ENCODE measurements around the gene CYP4F22. TPM values are rescaled to one million over a fixed set of nuclear protein-coding genes. Genes with fewer than 3 reads are reported as not detected.

The CYP4F22 gene
- total and polyA plus RNA-seq, 10 of the 15 experiments (the other 5 are each of a cell fraction or from before 2014, with no cell fraction given), result not detected

DNA sequence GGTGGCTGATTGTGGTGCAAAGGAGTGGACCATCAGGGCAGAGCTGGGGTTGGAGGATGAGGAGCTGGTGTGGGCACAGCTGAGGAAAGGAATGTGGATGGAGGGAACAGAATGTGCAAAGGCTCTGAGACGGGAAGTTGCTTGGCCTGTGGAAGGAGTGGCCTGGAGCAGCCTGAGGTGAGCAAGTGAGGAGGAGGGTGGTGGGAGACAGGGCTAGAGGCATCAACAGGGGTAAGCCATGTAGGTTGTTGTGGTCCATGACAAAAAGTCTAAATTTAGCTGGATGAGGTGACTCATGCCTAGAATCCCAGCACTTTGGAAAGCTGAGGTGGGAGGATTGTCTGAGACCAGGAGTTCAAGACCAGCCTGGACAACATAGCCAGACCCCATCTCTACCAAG lies 9.5 kb downstream of the CYP4F22 start:
- ChIA-PET CTCF (interaction anchor here (0.6 kb wide), 1 partner anchor 275 kb away, joined by 3 read pairs; no protein-coding TSS in a partner anchor), POLR2A (no interaction called here), SMC1A (ENCODE audit: uncharacterized antibody, unreplicated experiment) (no interaction called here), RAD21 (ENCODE audit: unreplicated experiment) (no interaction called here)
- H3K9ac ChIP-seq (ENCODE audit: control insufficient read depth, insufficient read depth, low read length), result no peak overlapping the region
- H3K4me2 ChIP-seq (ENCODE audit: control insufficient read depth, insufficient read depth), result no peak overlapping the region
- no peaks in the 10 kb centered on the region for H3K4me1 ChIP-seq (ENCODE audit: control insufficient read depth, insufficient read depth, low read length)
- no peaks in the 10 kb centered on the region; the same call in 1 of the 3 replicates for H3K9me3 ChIP-seq (replicated peaks; ENCODE audit: control insufficient read depth, insufficient read depth, low read length)
- in situ Hi-C loops (cut with MboI), result no loop called here
- BruUV-seq (replicated peaks), result no TSS peak
- H3K27me3 ChIP-seq (replicated peaks in 1 of 2; ENCODE audit: control insufficient read depth in 2 of 2, insufficient read depth in 2 of 2, low read length in 1 of 2), result no peaks in the 10 kb centered on the region
- no peaks in the 10 kb centered on the region for H4K20me1 ChIP-seq (ENCODE audit: control insufficient read depth, insufficient read depth)
- no peaks in the 10 kb centered on the region for H3K79me2 ChIP-seq (ENCODE audit: control insufficient read depth, insufficient read depth, low read length)
- ATAC-seq, result no peak
- no peaks in the 10 kb centered on the region for H3K36me3 ChIP-seq (ENCODE audit: control insufficient read depth in 2 of 2, insufficient read depth in 2 of 2, low read length in 1 of 2)
- FAIRE-seq, result no peak
- 38% methylated on average over 1 of the region's 1 CpG for WGBS (ENCODE audit: insufficient coverage, insufficient replicate concordance, low lambda C conversion rate, missing lambda C conversion rate)
- TF ChIP-seq, protein P1, sequence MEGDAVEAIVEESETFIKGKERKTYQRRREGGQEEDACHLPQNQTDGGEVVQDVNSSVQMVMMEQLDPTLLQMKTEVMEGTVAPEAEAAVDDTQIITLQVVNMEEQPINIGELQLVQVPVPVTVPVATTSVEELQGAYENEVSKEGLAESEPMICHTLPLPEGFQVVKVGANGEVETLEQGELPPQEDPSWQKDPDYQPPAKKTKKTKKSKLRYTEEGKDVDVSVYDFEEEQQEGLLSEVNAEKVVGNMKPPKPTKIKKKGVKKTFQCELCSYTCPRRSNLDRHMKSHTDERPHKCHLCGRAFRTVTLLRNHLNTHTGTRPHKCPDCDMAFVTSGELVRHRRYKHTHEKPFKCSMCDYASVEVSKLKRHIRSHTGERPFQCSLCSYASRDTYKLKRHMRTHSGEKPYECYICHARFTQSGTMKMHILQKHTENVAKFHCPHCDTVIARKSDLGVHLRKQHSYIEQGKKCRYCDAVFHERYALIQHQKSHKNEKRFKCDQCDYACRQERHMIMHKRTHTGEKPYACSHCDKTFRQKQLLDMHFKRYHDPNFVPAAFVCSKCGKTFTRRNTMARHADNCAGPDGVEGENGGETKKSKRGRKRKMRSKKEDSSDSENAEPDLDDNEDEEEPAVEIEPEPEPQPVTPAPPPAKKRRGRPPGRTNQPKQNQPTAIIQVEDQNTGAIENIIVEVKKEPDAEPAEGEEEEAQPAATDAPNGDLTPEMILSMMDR (IDR thresholded peaks at IDR 0.05 in 2 of 3, conservative IDR thresholded peaks at IDR 0.05 in 1 of 3; ENCODE audit: control insufficient read depth in 2 of 3, extremely low read depth in 1 of 3, insufficient read depth in 1 of 3, low read depth in 3 of 3, low read length in 3 of 3), result no peak
- TF ChIP-seq POLR2AphosphoS2 (IDR thresholded peaks at IDR 0.05; ENCODE audit: low read depth, low read length), result no peak
- no peak overlapping the region for H2AFZ ChIP-seq (ENCODE audit: control insufficient read depth, low read depth, low read length)
- H3K4me3 ChIP-seq, result no peak overlapping the region
- no peak for DNase-seq (ENCODE audit: low read depth, low spot score)
- no peak overlapping the region for H3K27ac ChIP-seq (ENCODE audit: control insufficient read depth, insufficient read depth)
- intact Hi-C loops (cut with micrococcal nuclease; ENCODE audit: unreplicated experiment), result no loop called here

DNA sequence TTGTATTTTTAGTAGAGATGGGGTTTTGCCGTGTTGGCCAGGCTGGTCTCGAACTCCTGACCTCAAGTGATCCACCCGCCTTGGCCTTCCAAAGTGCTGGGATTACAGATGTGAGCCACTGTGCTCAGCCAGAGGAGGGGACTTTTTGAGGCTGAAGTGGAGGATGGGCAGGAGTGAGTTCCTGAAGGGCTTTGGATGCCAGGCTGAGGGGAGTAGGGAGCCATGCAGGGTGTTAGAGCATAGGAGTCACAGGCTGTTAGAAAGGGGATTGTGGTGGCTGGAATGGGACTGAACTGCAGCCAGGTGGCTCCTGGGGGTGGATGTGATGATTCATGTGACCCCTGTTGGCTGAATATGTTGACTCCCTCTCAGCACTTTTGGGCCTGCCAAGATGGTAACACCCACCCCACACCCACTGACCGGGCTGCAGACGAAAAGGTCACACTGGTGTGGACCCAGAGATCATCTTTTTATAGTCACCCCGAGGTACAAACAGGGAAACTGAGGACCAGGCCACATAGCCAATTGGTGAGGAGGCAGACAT lies 11.2 kb downstream of the CYP4F22 start:
- no peak overlapping the region for H3K4me2 ChIP-seq (ENCODE audit: control insufficient read depth, insufficient read depth)
- WGBS (ENCODE audit: insufficient coverage, insufficient replicate concordance, low lambda C conversion rate, missing lambda C conversion rate), result 29% methylated on average over 6 of the region's 6 CpGs
- FAIRE-seq (no peak), ATAC-seq (no peak), DNase-seq (ENCODE audit: low read depth, low spot score) (no peak)
- no peak overlapping the region for H3K9ac ChIP-seq (ENCODE audit: control insufficient read depth, insufficient read depth, low read length)
- H2AFZ ChIP-seq (ENCODE audit: control insufficient read depth, low read depth, low read length), result no peak overlapping the region
- intact Hi-C loops (cut with micrococcal nuclease; ENCODE audit: unreplicated experiment), result no loop called here
- POLR2A ChIA-PET, result no interaction called here
- H3K36me3 ChIP-seq (ENCODE audit: control insufficient read depth in 2 of 2, insufficient read depth in 2 of 2, low read length in 1 of 2), result no peaks in the 10 kb centered on the region
- no TSS peak for BruUV-seq (replicated peaks)
- H3K27ac ChIP-seq (ENCODE audit: control insufficient read depth, insufficient read depth), result no peak overlapping the region
- no peaks in the 10 kb centered on the region; the same call in 1 of the 3 replicates for H3K9me3 ChIP-seq (replicated peaks; ENCODE audit: control insufficient read depth, insufficient read depth, low read length)
- no peaks in the 10 kb centered on the region for H4K20me1 ChIP-seq (ENCODE audit: control insufficient read depth, insufficient read depth)
- H3K4me3 ChIP-seq, result no peak overlapping the region
- RAD21 ChIA-PET (ENCODE audit: unreplicated experiment), result no interaction called here
- TF ChIP-seq KLF5 (IDR thresholded peaks at IDR 0.05; ENCODE audit: partially characterized antibody) (no peak), RUNX3 (IDR thresholded peaks at IDR 0.05; ENCODE audit: low read length) (no peak)
- no peaks in the 10 kb centered on the region for H3K4me1 ChIP-seq (ENCODE audit: control insufficient read depth, insufficient read depth, low read length)
- H3K79me2 ChIP-seq (ENCODE audit: control insufficient read depth, insufficient read depth, low read length), result no peaks in the 10 kb centered on the region
- CTCF ChIA-PET, result no interaction called here
- H3K27me3 ChIP-seq (replicated peaks in 1 of 2; ENCODE audit: control insufficient read depth in 2 of 2, insufficient read depth in 2 of 2, low read length in 1 of 2), result no peaks in the 10 kb centered on the region
- in situ Hi-C loops (cut with MboI), result no loop called here
- SMC1A ChIA-PET (ENCODE audit: uncharacterized antibody, unreplicated experiment), result no interaction called here

Data from GM12878 (cell line).